ENCODE results near the gene UBA6.
"Not testable (repeated sequence)": the region's sequence is repeated elsewhere in the genome, so short reads cannot be mapped to it uniquely, and the experiment has no call there.

Gene UBA6

GRCh38 chr4:67717586-67717985 lies 16.6 kb upstream of the UBA6 start:
- POLR2A ChIA-PET = interaction anchor here (1.3 kb wide), 1 partner anchor 16 kb away, joined by 3 read pairs; no protein-coding TSS in a partner anchor
- no peak for DNase-seq (ENCODE audit: extremely low spot score)
- CTCF ChIA-PET = interaction anchor here (1.1 to 2.4 kb wide), 3 partner anchors 10 to 29 kb away, joined by 3 to 10 read pairs (median 3); partner anchors contain the start of gene UBA6
- TF ChIP-seq CTCF (IDR thresholded peaks at IDR 0.05; ENCODE audit: control extremely low read depth, extremely low read depth, low read depth, missing control alignments) = no peak

- ChIA-PET POLR2A (no interaction called here), CTCF (interaction anchor here (1.0 to 1.8 kb wide), 5 partner anchors 11 to 34 kb away, joined by 3 to 5 read pairs (median 4); partner anchors contain the start of gene UBA6)
- TF ChIP-seq CTCF (IDR thresholded peaks at IDR 0.05; ENCODE audit: control extremely low read depth, extremely low read depth, low read depth, missing control alignments) = no peak
- DNase-seq (ENCODE audit: extremely low spot score) = no peak
These were observed 14.0 kb upstream of the UBA6 start for GRCh38 chr4:67714955-67715354.

- ChIA-PET POLR2A (no interaction called here), CTCF (interaction anchor here (0.8 to 1.8 kb wide), 5 partner anchors 9 to 35 kb away, joined by 3 to 5 read pairs (median 4); partner anchors contain the start of gene UBA6)
- TF ChIP-seq CTCF (IDR thresholded peaks at IDR 0.05; ENCODE audit: control extremely low read depth, extremely low read depth, low read depth, missing control alignments) = no peak
- DNase-seq (ENCODE audit: extremely low spot score) = peak; percentile 43
These were observed 13.3 kb upstream of the UBA6 start for GRCh38 chr4:67714248-67714583.

GRCh38 chr4:67713529-67714247 lies 12.7 kb upstream of the UBA6 start:
- ChIA-PET CTCF (interaction anchor here (0.8 to 1.0 kb wide), 2 partner anchors 10 to 33 kb away, joined by 3 to 5 read pairs; no protein-coding TSS in a partner anchor), POLR2A (no interaction called here)
- no peak for TF ChIP-seq CTCF (IDR thresholded peaks at IDR 0.05; ENCODE audit: control extremely low read depth, extremely low read depth, low read depth, missing control alignments)
- no peak for DNase-seq (ENCODE audit: extremely low spot score)

- CTCF ChIA-PET = interaction anchor here (1.0 to 2.0 kb wide), 2 partner anchors 33 to 34 kb away, joined by 3 to 8 read pairs; no protein-coding TSS in a partner anchor
- TF ChIP-seq CTCF (IDR thresholded peaks at IDR 0.05; ENCODE audit: control extremely low read depth, extremely low read depth, low read depth, missing control alignments) = no peak
- DNase-seq (ENCODE audit: extremely low spot score) = no peak
- POLR2A ChIA-PET = no interaction called here
These were observed 11.9 kb upstream of the UBA6 start for GRCh38 chr4:67712650-67713528.

- TF ChIP-seq CTCF (IDR thresholded peaks at IDR 0.05; ENCODE audit: control extremely low read depth, extremely low read depth, low read depth, missing control alignments) = no peak
- ChIA-PET POLR2A (no interaction called here), CTCF (interaction anchor here (1.4 to 2.0 kb wide), 2 partner anchors 11 to 35 kb away, joined by 5 to 8 read pairs; partner anchors contain the start of gene UBA6)
- no peak for DNase-seq (ENCODE audit: extremely low spot score)
These were observed 11.2 kb upstream of the UBA6 start for GRCh38 chr4:67712000-67712625.

- DNase-seq (ENCODE audit: extremely low spot score); CTCF ChIA-PET; POLR2A ChIA-PET: not testable (repeated sequence)
These were observed 5.7 kb upstream of the UBA6 start for GRCh38 chr4:67706682-67707081.

Data from GM10248 (cell line).